ENCODE measurements around the gene GAPDHS. TPM values are rescaled to one million over a fixed set of nuclear protein-coding genes. Genes with fewer than 3 reads are reported as not detected.

Gene GAPDHS
- total RNA-seq, 1 experiment from 2014 or later = not detected

GRCh38 chr19:35549174-35549788 is 16.0 kb downstream of the GAPDHS start:
- TF ChIP-seq CTCF (IDR thresholded peaks at IDR 0.05; ENCODE audit: unreplicated experiment) = peak; percentile 58
- DNase-seq = peak; percentile 72
- Mint-ChIP-seq H3K36me3 (ENCODE audit: insufficient read depth, unreplicated experiment) (peaks cover 48% of the 10 kb centered on the region), H3K27me3 (ENCODE audit: unreplicated experiment) (peaks cover 19% of the 10 kb centered on the region), H3K4me1 (ENCODE audit: low read depth, unreplicated experiment) (peaks cover 28% of the 10 kb centered on the region), H3K9me3 (ENCODE audit: low read depth, unreplicated experiment) (no peaks in the 10 kb centered on the region), H3K27ac (ENCODE audit: unreplicated experiment) (no peak overlapping the region), H3K4me3 (ENCODE audit: low read depth, unreplicated experiment) (no peak overlapping the region)
- no TSS peak for BruUV-seq (replicated peaks)
- intact Hi-C loops (cut with micrococcal nuclease; ENCODE audit: unreplicated experiment) = loop anchor here (5.0 kb wide), 1 partner anchor 37 kb away; the partner anchor contains the start of gene DMKN
- CTCF ChIA-PET = interaction anchor here (1.0 to 1.8 kb wide), 4 partner anchors 39 to 166 kb away, joined by 3 to 4 read pairs (median 4); no protein-coding TSS in a partner anchor

GRCh38 chr19:35549879-35550523 is 16.7 kb downstream of the GAPDHS start:
- CTCF ChIA-PET = no interaction called here
- intact Hi-C loops (cut with micrococcal nuclease; ENCODE audit: unreplicated experiment) = loop anchor here (5.0 kb wide), 1 partner anchor 38 kb away; the partner anchor contains the start of gene DMKN
- H3K4me3 Mint-ChIP-seq (ENCODE audit: low read depth, unreplicated experiment) = no peak overlapping the region

GRCh38 chr19:35551091-35551810 is 18.0 kb downstream of the GAPDHS start:
- intact Hi-C loops (cut with micrococcal nuclease; ENCODE audit: unreplicated experiment) = no loop called here
- CTCF ChIA-PET = no interaction called here
- no peak for TF ChIP-seq CTCF (IDR thresholded peaks at IDR 0.05; ENCODE audit: unreplicated experiment)

More at GRCh38 chr19:35549879-35550523, 16.7 kb downstream of the GAPDHS start:
- H3K27me3 Mint-ChIP-seq (ENCODE audit: unreplicated experiment) = peaks cover 26% of the 10 kb centered on the region
- no peaks in the 10 kb centered on the region for H3K9me3 Mint-ChIP-seq (ENCODE audit: low read depth, unreplicated experiment)
- DNase-seq = no peak
- TF ChIP-seq CTCF (IDR thresholded peaks at IDR 0.05; ENCODE audit: unreplicated experiment) = no peak
- peaks cover 42% of the 10 kb centered on the region for H3K36me3 Mint-ChIP-seq (ENCODE audit: insufficient read depth, unreplicated experiment)
- H3K4me1 Mint-ChIP-seq (ENCODE audit: low read depth, unreplicated experiment) = peaks cover 28% of the 10 kb centered on the region
- no TSS peak for BruUV-seq (replicated peaks)
- H3K27ac Mint-ChIP-seq (ENCODE audit: unreplicated experiment) = no peak overlapping the region

GRCh38 chr19:35552534-35553384 is 19.5 kb downstream of the GAPDHS start:
- Mint-ChIP-seq H3K27me3 (ENCODE audit: unreplicated experiment) (peaks cover 50% of the 10 kb centered on the region), H3K4me1 (ENCODE audit: low read depth, unreplicated experiment) (peaks cover 13% of the 10 kb centered on the region), H3K27ac (ENCODE audit: unreplicated experiment) (no peak overlapping the region), H3K36me3 (ENCODE audit: insufficient read depth, unreplicated experiment) (peaks cover 14% of the 10 kb centered on the region), H3K4me3 (ENCODE audit: low read depth, unreplicated experiment) (no peak overlapping the region), H3K9me3 (ENCODE audit: low read depth, unreplicated experiment) (no peaks in the 10 kb centered on the region)
- CTCF ChIA-PET = no interaction called here
- DNase-seq = no peak
- no peak for TF ChIP-seq CTCF (IDR thresholded peaks at IDR 0.05; ENCODE audit: unreplicated experiment)
- intact Hi-C loops (cut with micrococcal nuclease; ENCODE audit: unreplicated experiment) = no loop called here
- BruUV-seq (replicated peaks) = no TSS peak

More at GRCh38 chr19:35551091-35551810, 18.0 kb downstream of the GAPDHS start:
- DNase-seq = no peak
- no peaks in the 10 kb centered on the region for H3K9me3 Mint-ChIP-seq (ENCODE audit: low read depth, unreplicated experiment)
- H3K27ac Mint-ChIP-seq (ENCODE audit: unreplicated experiment) = no peak overlapping the region
- H3K27me3 Mint-ChIP-seq (ENCODE audit: unreplicated experiment) = peaks cover 38% of the 10 kb centered on the region
- peaks cover 29% of the 10 kb centered on the region for H3K36me3 Mint-ChIP-seq (ENCODE audit: insufficient read depth, unreplicated experiment)
- no TSS peak for BruUV-seq (replicated peaks)
- H3K4me3 Mint-ChIP-seq (ENCODE audit: low read depth, unreplicated experiment) = no peak overlapping the region
- H3K4me1 Mint-ChIP-seq (ENCODE audit: low read depth, unreplicated experiment) = peaks cover 24% of the 10 kb centered on the region

Data from Calu3 (cell line).